HG03558 (cell line): ENCODE measurements around the gene GDF15.
"Not testable (repeated sequence)": the region's sequence is repeated elsewhere in the genome, so short reads cannot be mapped to it uniquely, and the experiment has no call there.

Experiments
- ATAC-seq: cut with Tn5 transposase; IDR thresholded peaks from one replicate; pipeline ENCODE4 v1.9.1; 2021; ENCODE audit warnings: moderate number of reproducible peaks; ENCODE audit not compliant: unreplicated experiment; ENCODE audit errors: extremely low read depth

The GDF15 gene

DNA sequence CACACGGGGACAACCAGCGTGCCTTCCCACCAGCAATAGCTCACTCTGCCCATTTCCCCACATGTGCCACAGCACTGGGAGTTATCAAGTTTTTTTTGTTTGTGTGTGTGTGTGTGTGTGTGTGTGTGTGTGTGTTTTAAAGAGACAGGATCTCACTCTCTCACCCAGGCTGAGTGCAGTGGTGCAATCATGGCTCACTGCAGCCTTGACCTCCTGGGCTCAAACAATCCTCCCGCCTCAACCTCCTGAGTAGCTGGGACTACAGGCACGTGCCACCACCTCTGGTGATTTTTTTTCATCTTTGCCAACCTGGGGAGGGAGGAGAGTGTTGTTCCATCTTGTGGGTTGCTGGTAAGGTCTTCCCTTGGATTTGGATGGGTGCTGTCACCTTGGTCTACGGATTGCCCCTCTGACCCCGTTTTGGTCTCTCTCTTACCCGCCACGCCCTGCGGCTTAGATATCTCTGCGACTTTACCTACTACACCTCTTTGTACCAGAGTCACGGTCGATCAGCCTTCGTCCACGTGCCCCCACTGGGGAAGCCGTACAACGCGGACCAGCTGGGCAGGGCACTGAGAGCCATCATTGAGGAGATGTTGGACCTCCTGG, 22.9 kb upstream of the GDF15 start:
- no peak for ATAC-seq

DNA sequence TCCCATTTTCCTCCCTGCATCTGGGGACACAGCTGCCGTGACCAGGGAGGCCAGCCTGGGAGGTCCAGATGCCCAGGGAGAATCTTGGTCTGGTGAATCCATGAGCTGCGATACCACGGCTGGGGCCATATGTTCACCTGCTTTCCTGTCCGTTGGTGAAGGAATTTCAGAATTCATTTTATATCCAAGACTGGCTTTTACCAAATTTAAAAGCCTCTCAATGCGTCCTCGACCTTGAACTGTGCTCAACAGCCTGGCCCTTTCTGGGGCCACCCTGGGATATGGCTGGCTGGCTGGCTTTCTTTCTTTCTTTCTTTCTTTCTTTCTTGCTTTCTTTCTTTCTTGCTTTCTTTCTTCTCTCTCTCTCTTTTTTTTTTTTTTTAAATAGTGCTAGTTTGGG, 22.2 kb upstream of the GDF15 start:
- ATAC-seq, result no peak

DNA sequence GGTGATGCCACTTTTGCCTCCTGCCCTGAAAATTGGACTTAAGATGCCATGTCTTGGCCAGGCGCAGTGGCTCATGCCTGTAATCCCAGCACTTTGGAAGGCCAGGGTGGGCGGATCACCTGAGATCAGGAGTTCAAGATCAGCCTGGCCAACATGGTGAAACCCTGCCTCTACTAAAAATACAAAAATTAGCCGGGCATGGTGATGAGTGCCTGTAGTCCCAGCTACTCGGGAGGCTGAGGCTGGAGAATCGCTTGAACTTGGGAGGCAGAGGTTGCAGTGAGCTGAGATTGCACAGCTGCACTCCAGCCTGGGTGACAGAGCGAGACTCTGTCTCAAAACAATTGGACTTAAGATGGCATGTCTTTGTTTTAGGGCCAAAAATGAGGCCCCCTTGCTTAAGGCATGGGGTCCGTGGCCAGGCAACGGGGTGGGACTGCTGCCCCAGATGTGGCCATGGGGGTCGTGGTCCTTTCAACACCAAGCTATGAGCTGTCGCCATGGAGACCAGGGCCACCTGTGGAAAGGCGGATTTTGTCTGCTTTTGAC, 21.6 kb upstream of the GDF15 start:
- not testable (repeated sequence) for ATAC-seq

DNA sequence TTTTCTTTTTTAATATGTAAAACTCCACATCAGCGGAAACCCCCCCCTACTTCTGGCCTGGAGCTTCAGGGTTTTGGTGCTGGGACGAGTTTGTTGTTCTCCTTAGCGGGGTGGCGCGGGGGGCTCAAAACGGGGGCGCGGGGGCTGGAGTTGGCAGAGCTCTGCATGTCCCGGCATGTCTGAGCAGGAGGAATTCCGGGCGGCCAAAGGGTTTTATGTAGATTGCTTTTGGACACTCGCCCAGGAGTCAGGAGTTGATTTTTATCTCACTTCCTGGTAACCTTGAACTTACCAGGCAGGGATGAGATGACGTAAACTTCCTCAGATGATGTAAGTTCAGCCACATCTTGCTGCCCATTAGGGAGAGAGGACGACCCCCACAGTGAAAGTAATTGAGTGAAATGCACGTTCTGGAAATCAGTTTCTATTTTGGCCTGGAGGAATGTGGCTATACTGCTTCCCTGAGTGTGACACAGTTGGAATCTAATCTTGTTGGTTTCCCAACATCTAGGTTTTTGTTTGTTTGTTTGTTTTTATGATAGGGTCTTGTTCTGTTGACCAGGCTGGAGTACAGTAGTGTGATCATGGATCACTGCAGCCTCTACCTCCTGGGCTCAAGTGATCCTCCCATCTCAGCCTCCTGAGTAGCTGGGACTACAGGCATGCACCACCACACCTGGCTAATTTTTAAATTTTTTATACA, 21.0 kb upstream of the GDF15 start:
- ATAC-seq, result no peak

DNA sequence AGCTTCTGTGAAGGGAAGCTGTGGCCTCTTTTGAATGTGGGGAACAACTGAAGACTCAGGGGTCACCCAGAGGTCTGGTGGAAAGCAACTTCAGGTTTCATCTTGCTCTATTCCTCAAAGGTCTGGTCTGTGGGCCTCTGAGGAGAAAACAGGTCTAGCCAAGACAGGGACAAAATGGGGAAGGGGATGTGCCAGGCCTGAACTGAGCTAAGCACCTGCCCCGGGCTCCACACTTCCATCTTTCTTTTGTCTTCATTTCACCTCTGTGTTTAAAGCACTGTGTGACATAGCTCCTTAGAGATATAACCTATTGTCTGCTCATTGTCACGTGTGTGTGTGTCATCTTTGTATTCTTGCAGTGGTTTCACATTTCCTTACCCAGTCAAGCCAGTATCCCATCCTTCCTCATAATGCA, 19.9 kb upstream of the GDF15 start:
- no peak for ATAC-seq

DNA sequence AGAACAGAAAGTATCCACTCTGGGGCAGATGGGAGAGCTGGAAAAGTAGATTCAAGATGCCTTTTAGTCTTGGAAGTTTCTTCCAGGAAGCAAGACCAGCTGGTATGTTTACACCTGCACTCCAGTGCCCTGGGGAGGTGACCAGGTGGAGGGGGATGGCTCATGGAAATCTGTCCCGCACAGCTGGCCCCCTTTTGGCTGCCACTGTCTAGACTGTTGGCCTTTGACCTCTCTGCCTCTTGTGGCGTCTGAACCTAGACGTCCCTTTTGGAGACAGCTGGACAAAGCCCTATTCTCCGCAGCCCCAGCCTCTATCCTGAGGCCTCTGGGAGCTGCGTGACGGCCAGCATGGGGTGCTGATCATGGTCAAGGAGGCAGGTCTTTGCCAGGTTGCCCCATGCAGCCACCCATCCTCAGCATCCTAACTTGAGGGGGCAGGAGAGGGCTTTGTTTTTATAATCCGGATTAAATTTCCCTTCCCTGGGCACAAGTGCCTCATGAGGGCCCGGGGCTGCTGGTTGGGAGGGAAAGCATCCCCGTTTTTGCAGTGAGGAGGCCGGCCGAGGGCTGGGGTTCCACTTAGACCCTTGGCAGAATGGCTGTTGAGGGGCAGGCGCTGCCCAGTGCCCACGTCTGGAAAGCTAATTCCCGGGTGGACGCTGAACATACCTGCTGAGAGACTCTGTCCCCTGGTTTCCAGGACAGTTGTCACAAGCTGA, 17.3 kb upstream of the GDF15 start:
- no peak for ATAC-seq

DNA sequence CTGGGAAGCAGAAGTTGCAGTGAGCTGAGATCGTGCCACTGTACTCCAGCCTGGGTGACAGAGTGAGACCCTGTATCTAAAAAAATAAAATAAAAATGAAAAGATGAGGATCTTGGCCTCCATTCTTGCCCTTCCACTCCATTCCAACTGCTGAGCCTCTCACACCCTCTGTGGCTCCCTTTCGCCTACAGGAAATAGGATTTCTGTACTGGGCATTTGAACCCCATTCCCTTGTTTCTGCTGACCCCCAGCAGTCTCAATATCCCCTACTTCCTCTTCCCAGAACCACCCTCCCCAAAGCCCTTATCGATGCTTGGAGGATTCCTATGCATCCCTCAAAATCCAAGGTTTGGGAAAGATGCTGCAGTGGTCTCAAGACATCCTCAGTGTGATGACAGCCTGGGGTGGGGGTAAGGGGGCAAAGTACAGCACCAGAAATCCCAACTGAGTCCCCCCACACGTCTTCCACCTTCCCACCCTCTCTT, 12.5 kb upstream of the GDF15 start:
- no peak for ATAC-seq

DNA sequence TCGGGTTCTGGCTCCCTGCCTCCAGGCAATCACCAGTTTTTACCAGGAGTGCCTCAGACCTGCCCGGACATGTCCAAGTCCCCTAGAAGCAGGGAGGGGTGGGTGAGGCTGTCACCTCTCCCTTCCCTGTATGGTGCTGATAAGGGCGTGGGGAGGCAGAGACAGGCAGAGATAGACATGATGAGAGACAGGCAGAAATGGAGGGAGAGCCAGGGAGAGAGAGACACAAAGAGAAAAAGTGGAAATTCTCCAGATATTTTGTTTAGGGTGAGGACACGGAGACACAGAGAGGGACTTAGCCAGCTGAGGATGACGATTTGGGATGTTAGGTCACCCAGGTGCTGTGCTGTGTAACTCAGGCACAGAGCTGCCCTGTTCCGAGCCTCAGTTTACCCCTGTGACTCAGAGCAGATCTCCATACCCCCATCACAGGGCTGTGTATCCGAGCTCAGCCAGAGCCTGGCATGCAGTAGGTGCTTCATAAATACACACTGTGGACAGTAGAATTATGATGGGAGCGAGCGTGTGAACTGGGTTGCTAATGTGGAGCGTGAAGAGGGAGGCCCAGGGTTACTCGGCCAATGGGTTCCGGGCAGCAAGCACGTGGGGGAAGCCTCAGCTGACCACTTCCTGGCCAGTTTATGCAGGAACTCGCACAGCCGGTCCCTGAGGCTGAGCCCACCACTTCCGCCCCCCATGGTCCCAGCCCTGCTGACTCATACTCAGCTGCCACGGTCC, 11.9 kb upstream of the GDF15 start:
- no peak for ATAC-seq

DNA sequence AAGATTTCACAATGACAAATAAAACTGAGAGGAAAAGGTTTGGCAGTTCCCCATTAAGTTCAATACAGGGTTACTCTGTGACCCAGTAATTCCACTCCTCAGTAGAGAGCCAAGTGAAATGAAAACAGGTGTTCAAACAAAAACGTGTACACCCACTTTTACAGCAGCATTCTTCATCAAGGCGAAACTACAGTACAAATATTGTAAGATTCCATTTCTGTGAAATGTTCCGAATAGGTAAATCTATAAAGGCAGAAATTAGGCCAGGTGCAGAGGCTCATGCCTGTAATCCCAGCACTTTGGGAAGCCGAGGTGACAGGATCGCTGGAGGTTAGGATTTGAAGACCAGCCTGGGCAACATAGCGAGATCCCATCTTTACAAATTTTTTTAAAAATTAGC, 8.9 kb upstream of the GDF15 start:
- no peak for ATAC-seq

DNA sequence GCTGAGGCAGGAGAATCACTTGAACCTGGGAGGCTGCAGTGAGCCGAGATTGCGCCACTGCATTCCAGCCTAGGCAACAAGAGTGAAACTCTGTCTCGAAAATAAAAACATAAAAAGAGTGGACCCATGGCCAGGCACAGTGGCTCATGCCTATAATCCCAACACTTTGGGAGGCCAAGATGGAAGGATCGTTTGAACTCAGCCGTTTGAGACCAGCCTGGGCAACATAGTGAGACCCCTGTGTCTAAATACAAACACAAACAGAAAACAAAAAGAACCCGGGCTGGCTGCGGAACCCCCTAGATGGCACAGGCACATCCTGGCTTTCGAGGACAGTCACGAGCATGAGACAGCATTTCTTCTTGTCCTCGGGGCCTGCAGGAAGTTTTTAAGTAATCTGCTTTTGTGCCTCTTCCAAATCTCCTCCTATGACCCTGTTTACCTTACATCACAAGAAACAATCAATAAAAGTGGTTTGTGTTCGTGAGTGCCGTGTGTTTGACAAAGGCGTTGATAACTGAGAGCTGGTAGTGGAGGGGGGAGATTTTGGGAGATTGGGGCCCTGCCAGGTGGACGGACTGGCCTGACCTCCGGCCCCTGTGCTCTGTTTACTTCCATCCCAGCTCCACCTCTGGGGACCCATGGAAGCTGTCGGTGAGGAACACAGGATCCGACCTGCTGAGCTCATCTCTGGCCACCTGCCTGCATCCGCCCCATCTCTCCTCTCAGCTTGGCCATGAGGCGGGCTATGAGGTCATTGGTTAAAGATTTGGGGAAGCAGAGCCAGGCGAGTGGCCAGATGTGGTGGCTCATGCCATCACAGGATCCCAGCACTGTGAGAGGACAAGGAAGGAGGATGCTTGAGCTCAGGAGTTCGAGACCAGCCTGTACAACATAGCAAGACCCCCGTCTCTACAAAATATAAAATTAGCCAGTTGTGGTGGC, 5.9 kb upstream of the GDF15 start:
- no peak for ATAC-seq

DNA sequence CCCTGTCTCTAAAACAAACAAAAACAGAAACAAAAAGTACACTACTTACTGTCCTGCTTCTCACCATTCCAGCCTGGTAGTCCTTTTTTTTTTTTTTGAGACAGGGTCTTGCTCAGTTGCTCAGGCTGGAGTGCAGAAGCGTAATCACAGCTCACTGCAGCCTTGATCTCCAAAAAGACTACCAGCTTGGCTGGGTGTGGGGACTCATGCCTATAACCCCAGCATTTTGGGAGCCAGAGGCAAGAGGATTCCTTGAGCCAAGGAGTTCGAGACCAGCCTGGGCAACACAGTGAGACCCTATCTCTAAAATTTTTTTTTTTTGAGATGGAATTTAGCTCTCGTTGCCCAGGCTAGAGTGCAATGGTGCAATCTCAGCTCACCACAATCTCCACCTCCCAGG, 5.1 kb upstream of the GDF15 start:
- ATAC-seq, result no peak

DNA sequence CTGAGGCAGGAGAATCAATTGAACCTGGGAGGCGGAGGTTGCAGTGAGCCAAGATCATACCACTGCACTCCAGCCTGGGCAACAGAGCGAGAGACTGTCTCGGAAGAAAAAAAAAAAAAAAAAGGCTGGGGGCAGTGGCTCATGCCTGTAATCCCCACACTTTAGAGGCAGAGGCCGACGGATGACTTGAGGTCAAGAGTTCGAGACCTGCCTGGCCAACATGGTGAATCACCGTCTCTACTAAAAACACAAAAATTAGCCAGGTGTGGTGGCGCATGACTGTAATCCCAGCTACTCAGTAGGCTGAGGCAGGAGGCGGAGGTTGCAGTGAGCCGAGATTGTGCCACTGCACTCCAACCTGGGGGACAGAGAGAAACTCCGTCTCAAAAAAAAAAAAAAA, 2.3 kb upstream of the GDF15 start:
- ATAC-seq, result not testable (repeated sequence)

DNA sequence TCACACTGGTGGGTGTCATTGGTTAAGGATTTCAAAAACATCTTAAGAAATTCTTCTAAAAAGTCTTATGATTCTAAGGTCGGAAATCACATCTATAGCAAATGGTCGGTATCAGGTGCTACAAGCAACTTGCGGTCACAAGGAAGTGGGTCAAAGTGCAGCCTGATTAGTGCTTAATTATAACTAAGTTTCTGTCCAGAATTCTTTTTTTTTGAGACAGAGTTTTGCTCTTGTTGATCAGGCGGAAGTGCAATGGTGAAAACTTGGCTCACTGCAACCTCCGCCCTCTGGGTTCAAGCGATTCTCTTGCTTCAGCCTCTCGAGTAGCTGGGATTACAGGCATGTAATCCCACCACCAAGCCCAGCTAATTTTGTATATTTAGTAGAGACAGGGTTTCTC, 1.2 kb upstream of the GDF15 start:
- no peak for ATAC-seq

DNA sequence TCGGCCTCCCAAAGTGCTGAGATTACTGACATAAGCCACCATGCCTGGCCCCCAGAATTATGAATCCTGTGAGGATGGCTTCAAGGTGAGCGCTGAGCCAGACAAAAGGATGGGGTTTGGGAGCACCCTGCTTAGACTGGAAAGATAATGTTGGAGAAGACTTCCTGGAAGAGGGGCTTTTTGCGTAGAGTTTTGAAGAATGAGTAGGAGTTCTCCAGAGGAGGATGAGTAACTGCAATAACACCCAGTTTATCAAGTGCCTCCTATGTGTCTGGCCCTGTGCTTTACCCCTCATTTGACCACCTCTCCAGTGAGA, 641 bp upstream of the GDF15 start:
- no peak for ATAC-seq

DNA sequence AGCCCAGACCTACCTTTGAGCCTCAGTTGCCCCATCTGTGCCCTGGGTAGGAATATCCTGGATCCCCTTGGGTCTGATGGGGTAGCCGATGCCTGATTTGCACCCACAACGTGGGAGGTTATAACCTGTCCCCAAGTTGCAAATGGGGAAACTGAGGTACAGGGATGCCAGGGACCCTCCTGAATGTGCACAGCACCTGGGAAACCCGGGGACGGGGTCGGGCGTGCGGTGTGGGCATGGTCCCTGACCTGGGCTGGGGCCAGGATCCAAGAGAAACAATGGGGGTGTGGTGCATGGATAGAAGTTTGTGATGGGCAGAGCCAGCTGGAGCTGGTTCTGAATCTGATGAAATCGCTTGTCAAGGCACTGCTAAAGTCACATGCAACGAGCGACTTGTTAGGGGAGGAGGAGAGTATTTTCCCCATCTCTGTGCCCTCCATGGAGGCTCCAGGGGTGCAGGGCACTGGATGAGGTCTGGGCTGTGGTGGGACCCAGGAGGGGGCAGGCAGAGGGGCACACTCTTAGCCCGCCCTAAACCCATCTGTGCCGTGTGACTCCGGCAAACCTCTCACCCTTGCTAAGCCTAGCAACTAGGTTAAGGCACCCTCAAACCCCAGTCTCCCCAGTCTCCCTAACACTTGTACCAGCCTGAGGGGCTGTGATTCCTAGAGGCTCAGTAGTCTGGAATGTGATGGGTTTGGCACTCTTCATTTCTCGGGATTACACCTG, 749 bp downstream of the GDF15 start:
- no peak for ATAC-seq

DNA sequence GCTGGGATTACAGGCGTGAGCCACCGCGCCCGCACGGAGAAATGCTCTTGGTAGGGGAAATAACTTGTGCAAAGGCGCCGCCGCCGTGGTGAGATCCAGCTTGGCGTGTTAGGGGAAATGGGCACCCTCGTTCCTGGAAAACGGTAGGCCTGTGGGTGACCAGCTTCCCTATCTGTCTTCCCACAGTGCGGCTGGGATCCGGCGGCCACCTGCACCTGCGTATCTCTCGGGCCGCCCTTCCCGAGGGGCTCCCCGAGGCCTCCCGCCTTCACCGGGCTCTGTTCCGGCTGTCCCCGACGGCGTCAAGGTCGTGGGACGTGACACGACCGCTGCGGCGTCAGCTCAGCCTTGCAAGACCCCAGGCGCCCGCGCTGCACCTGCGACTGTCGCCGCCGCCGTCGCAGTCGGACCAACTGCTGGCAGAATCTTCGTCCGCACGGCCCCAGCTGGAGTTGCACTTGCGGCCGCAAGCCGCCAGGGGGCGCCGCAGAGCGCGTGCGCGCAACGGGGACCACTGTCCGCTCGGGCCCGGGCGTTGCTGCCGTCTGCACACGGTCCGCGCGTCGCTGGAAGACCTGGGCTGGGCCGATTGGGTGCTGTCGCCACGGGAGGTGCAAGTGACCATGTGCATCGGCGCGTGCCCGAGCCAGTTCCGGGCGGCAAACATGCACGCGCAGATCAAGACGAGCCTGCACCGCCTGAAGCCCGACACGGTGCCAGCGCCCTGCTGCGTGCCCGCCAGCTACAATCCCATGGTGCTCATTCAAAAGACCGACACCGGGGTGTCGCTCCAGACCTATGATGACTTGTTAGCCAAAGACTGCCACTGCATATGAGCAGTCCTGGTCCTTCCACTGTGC, 2.4 kb downstream of the GDF15 start:
- ATAC-seq, result no peak

DNA sequence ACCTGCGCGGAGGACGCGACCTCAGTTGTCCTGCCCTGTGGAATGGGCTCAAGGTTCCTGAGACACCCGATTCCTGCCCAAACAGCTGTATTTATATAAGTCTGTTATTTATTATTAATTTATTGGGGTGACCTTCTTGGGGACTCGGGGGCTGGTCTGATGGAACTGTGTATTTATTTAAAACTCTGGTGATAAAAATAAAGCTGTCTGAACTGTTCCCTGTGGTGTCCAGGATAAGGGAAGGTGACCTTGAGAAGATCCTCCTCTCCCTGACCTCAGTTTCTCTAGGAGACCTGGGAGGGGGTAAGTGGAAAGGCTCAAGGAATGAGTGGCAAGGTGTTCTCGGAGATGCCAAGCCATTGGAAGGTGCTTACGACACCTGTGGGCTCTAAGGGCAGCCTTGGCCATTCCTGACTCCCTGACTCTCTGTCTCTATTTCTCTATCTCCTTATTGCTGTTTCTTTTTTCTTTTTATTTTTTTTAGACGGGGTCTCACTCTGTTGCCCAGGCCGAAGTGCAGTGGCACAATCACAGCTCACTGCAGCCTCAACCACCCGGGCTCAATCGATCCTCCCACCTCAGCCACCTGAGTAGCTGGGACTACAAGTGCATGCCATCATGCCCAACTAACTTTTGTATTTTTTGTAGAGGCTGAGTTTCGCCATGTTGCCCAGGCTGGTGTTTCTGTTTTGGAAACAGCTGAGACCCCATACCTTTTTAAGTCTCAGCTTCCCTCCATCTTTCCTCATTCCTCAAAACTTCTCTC, 3.2 kb downstream of the GDF15 start:
- no peak for ATAC-seq
